HL-60/S4 treated with retinoic acid at 250 ng/mL for 4 days and 3 days (cell line): ENCODE measurements around the gene BIRC2.
"Not testable (repeated sequence)": the region's sequence is repeated elsewhere in the genome, so short reads cannot be mapped to it uniquely, and the experiment has no call there.

ENCODE experiments used
- in situ Hi-C: fragments of 300-500 bp; cut with MboI; formaldehyde crosslinking; loops from 2 replicates; pipeline ENCODE4 v1.7.0; 2022; ENCODE audit warnings: low sequenced_read_pairs

The BIRC2 gene

GRCh38 chr11:102322560-102322959, 24.5 kb upstream of the BIRC2 start:
- in situ Hi-C loops: no loop called here

- in situ Hi-C loops: no loop called here
These were observed 23.3 kb upstream of the BIRC2 start for GRCh38 chr11:102323542-102324251.

GRCh38 chr11:102325088-102325487, 21.9 kb upstream of the BIRC2 start:
- in situ Hi-C loops: no loop called here

GRCh38 chr11:102328748-102329147, 18.3 kb upstream of the BIRC2 start:
- in situ Hi-C loops: no loop called here

GRCh38 chr11:102330231-102330630, 16.8 kb upstream of the BIRC2 start:
- in situ Hi-C loops: no loop called here

GRCh38 chr11:102331341-102331740, 15.7 kb upstream of the BIRC2 start:
- in situ Hi-C loops: no loop called here

- in situ Hi-C loops: no loop called here
These were observed 14.4 kb upstream of the BIRC2 start for GRCh38 chr11:102332611-102332994.

- in situ Hi-C loops: no loop called here
These were observed 8.5 kb upstream of the BIRC2 start for GRCh38 chr11:102338479-102339010.

GRCh38 chr11:102341311-102341710, 5.7 kb upstream of the BIRC2 start:
- in situ Hi-C loops: not testable (repeated sequence)

- in situ Hi-C loops: no loop called here
These were observed 5.1 kb upstream of the BIRC2 start for GRCh38 chr11:102341844-102342318.

- in situ Hi-C loops: no loop called here
These were observed 3.2 kb upstream of the BIRC2 start for GRCh38 chr11:102343809-102344208.

- in situ Hi-C loops: no loop called here
These were observed 1.1 kb upstream of the BIRC2 start for GRCh38 chr11:102345904-102346303.

GRCh38 chr11:102346456-102346747, 612 bp upstream of the BIRC2 start:
- in situ Hi-C loops: no loop called here

GRCh38 chr11:102347462-102348370, 702 bp downstream of the BIRC2 start:
- in situ Hi-C loops: no loop called here

- in situ Hi-C loops: no loop called here
These were observed 10.1 kb downstream of the BIRC2 start for GRCh38 chr11:102357116-102357515.

GRCh38 chr11:102359372-102359771, 12.4 kb downstream of the BIRC2 start:
- in situ Hi-C loops: no loop called here

- in situ Hi-C loops: no loop called here
These were observed 13.7 kb downstream of the BIRC2 start for GRCh38 chr11:102360681-102361080.

GRCh38 chr11:102361086-102362031, 14.3 kb downstream of the BIRC2 start:
- in situ Hi-C loops: no loop called here

- in situ Hi-C loops: no loop called here
These were observed 18.0 kb downstream of the BIRC2 start for GRCh38 chr11:102364991-102365390.

- in situ Hi-C loops: no loop called here
These were observed 20.4 kb downstream of the BIRC2 start for GRCh38 chr11:102367364-102367763.

- in situ Hi-C loops: no loop called here
These were observed 21.5 kb downstream of the BIRC2 start for GRCh38 chr11:102368472-102368871.
